Nephron progenitor cell (in vitro differentiated cells): ENCODE results near the gene NCOA7.

Experiments used
- DNase-seq: peaks from one replicate; pipeline ENCODE4 v3.0.0; 2021
- H3K27ac Mint-ChIP-seq: 2 replicates; pipeline ENCODE4 v1.8.0; 2021; ENCODE audit warnings: mild to moderate bottlenecking, moderate library complexity, mixed read lengths
- H3K27me3 Mint-ChIP-seq: 2 replicates; pipeline ENCODE4 v1.8.0; 2021; ENCODE audit warnings: mild to moderate bottlenecking, low read depth, mixed read lengths; ENCODE audit not compliant: poor library complexity
- H3K36me3 Mint-ChIP-seq: 2 replicates; pipeline ENCODE4 v1.8.0; 2021; ENCODE audit warnings: low read depth, mixed read lengths
- H3K4me1 Mint-ChIP-seq: 2 replicates; pipeline ENCODE4 v1.8.0; 2021; ENCODE audit warnings: mixed read lengths
- H3K4me3 Mint-ChIP-seq: 2 replicates; pipeline ENCODE4 v1.8.0; 2021; ENCODE audit warnings: mild to moderate bottlenecking, moderate library complexity, mixed read lengths
- H3K9me3 Mint-ChIP-seq: 2 replicates; pipeline ENCODE4 v1.8.0; 2021; ENCODE audit warnings: mild to moderate bottlenecking, moderate library complexity, mixed read lengths
- CTCF ChIP-seq: fragments of 200-600 bp; sonication (generic); IDR thresholded peaks from 2 replicates; pipeline ENCODE4 v1.5.0; 2021; ENCODE audit warnings: antibody characterized with exemption

Gene NCOA7

GRCh38 chr6:125923366-125923877 is 132.7 kb downstream of the NCOA7 start:
- Mint-ChIP-seq H3K27ac (peak overlapping the region; percentile 23), H3K4me1 (peaks cover 26% of the 10 kb centered on the region), H3K9me3 (no peaks in the 10 kb centered on the region), H3K36me3 (peaks cover 16% of the 10 kb centered on the region), H3K27me3 (no peaks in the 10 kb centered on the region), H3K4me3 (no peak overlapping the region)
- TF ChIP-seq CTCF = no peak
- no peak for DNase-seq

- no peak for DNase-seq
- no peak overlapping the region for H3K4me3 Mint-ChIP-seq
- peaks cover 22% of the 10 kb centered on the region for H3K4me1 Mint-ChIP-seq
- no peaks in the 10 kb centered on the region for H3K27me3 Mint-ChIP-seq
- no peak overlapping the region for H3K27ac Mint-ChIP-seq
- H3K9me3 Mint-ChIP-seq = no peaks in the 10 kb centered on the region
- TF ChIP-seq CTCF = no peak
- H3K36me3 Mint-ChIP-seq = peaks cover 19% of the 10 kb centered on the region
Observed at GRCh38 chr6:125924169-125924568, 133.4 kb downstream of the NCOA7 start.

- DNase-seq = no peak
- Mint-ChIP-seq H3K36me3 (peaks cover 19% of the 10 kb centered on the region), H3K4me1 (peaks cover 17% of the 10 kb centered on the region), H3K27me3 (no peaks in the 10 kb centered on the region), H3K9me3 (no peaks in the 10 kb centered on the region), H3K4me3 (no peak overlapping the region), H3K27ac (peak overlapping the region; percentile 23)
- no peak for TF ChIP-seq CTCF
Observed at GRCh38 chr6:125924697-125925358, 134.1 kb downstream of the NCOA7 start.

- DNase-seq = no peak
- Mint-ChIP-seq H3K27me3 (no peaks in the 10 kb centered on the region), H3K9me3 (peaks cover 2% of the 10 kb centered on the region), H3K27ac (no peak overlapping the region), H3K4me3 (no peak overlapping the region), H3K36me3 (peaks cover 26% of the 10 kb centered on the region), H3K4me1 (peaks cover 13% of the 10 kb centered on the region)
- no peak for TF ChIP-seq CTCF
Observed at GRCh38 chr6:125926711-125927110, 136.0 kb downstream of the NCOA7 start.

GRCh38 chr6:125927761-125928160 is 137.0 kb downstream of the NCOA7 start:
- peaks cover 4% of the 10 kb centered on the region for H3K9me3 Mint-ChIP-seq
- DNase-seq = peak; percentile 9
- H3K36me3 Mint-ChIP-seq = peaks cover 30% of the 10 kb centered on the region
- no peak overlapping the region for H3K4me3 Mint-ChIP-seq
- peak overlapping the region; percentile 56 for H3K27ac Mint-ChIP-seq
- H3K4me1 Mint-ChIP-seq = peaks cover 13% of the 10 kb centered on the region
- no peaks in the 10 kb centered on the region for H3K27me3 Mint-ChIP-seq
- no peak for TF ChIP-seq CTCF
